ENCODE results near the gene PKP4. TPM values are rescaled to one million over a fixed set of nuclear protein-coding genes. Genes with fewer than 3 reads are reported as not detected.

The PKP4 gene
- total and polyA plus RNA-seq, 9 donors, result 22.8 to 31.1 (median 24.8) TPM

- Histone ChIP-seq H3K4me1 (ENCODE audit: control insufficient read depth, insufficient read depth, low read length) (no peaks in the 10 kb centered on the region), H3K9me3 (replicated peaks; ENCODE audit: control insufficient read depth, low read depth, low read length) (no peaks in the 10 kb centered on the region), H3K27ac (ENCODE audit: low read length) (no peak overlapping the region), H3K27me3 (ENCODE audit: control insufficient read depth, insufficient read depth, low read length) (no peaks in the 10 kb centered on the region), H3K4me3 (ENCODE audit: low read length) (no peak overlapping the region), H3K36me3 (ENCODE audit: control insufficient read depth, insufficient read depth, low read length) (peaks cover 12% of the 10 kb centered on the region)
- peak; percentile 27 for DNase-seq
- no CpG with 5 or more reads among the region's 3 CpGs for WGBS (ENCODE audit: insufficient coverage)
Measured at GRCh38 chr2:158635961-158636601, 179.3 kb downstream of the PKP4 start.

DNA sequence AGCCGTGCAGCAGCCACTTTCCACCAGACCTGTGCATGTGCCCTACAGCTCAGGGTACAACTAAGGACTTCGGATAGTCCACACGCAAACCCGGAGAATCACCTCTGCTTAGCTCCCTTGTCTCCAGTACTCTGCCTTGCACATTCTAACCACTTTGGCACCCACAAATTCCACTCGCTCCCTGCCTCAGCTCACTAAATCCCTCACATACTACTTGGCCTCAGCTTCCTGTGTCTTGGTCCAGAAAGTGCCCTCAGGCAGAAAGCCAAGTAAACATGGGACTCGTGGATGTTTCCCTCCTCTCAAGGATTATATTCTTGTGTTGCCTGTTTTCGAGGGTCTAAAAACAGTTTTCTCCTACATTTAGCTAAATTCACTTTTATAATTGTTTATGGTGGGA lies 180.6 kb downstream of the PKP4 start:
- Histone ChIP-seq H3K27ac (ENCODE audit: low read length) (no peak overlapping the region), H3K9me3 (replicated peaks; ENCODE audit: control insufficient read depth, low read depth, low read length) (no peaks in the 10 kb centered on the region), H3K4me3 (ENCODE audit: low read length) (no peak overlapping the region), H3K27me3 (ENCODE audit: control insufficient read depth, insufficient read depth, low read length) (no peaks in the 10 kb centered on the region), H3K36me3 (ENCODE audit: control insufficient read depth, insufficient read depth, low read length) (peaks cover 7% of the 10 kb centered on the region), H3K4me1 (ENCODE audit: control insufficient read depth, insufficient read depth, low read length) (no peaks in the 10 kb centered on the region)
- WGBS (ENCODE audit: insufficient coverage), result 86% methylated on average over 5 of the region's 7 CpGs
- no peak for DNase-seq

DNA sequence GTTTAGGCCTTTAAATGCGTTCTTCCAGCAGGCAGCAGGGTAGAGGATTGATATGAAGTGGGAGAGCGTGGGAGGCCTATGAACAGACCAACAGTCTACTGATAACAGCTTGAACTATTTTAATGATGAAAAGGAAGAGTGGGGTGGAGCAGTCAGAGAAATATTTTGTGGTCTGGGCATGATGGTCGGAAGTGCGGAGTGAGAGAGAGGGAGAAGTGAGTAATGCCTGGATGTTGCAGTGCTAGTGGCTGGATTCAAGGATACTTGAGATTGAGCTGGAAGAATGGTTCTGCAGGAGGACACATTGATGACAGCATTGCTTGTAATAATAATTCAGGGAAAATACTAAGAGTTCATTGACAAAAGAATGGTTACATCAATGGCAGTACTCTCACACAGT lies 187.4 kb downstream of the PKP4 start:
- peaks cover 8% of the 10 kb centered on the region for H3K36me3 ChIP-seq (ENCODE audit: control insufficient read depth, insufficient read depth, low read length)
- no peaks in the 10 kb centered on the region for H3K27me3 ChIP-seq (ENCODE audit: control insufficient read depth, insufficient read depth, low read length)
- DNase-seq, result no peak
- no peak overlapping the region for H3K27ac ChIP-seq (ENCODE audit: low read length)
- no peaks in the 10 kb centered on the region for H3K4me1 ChIP-seq (ENCODE audit: control insufficient read depth, insufficient read depth, low read length)
- 68% methylated on average over 4 of the region's 4 CpGs for WGBS (ENCODE audit: insufficient coverage)
- H3K4me3 ChIP-seq (ENCODE audit: low read length), result no peak overlapping the region
- H3K9me3 ChIP-seq (replicated peaks; ENCODE audit: control insufficient read depth, low read depth, low read length), result no peaks in the 10 kb centered on the region

- no peak for DNase-seq
- Histone ChIP-seq H3K27ac (ENCODE audit: low read length) (no peak overlapping the region), H3K4me3 (ENCODE audit: low read length) (no peak overlapping the region), H3K4me1 (ENCODE audit: control insufficient read depth, insufficient read depth, low read length) (no peaks in the 10 kb centered on the region), H3K9me3 (replicated peaks; ENCODE audit: control insufficient read depth, low read depth, low read length) (no peaks in the 10 kb centered on the region), H3K27me3 (ENCODE audit: control insufficient read depth, insufficient read depth, low read length) (no peaks in the 10 kb centered on the region), H3K36me3 (ENCODE audit: control insufficient read depth, insufficient read depth, low read length) (peaks cover 8% of the 10 kb centered on the region)
- 98% methylated on average over 4 of the region's 6 CpGs for WGBS (ENCODE audit: insufficient coverage)
Measured at GRCh38 chr2:158645299-158645698, 188.5 kb downstream of the PKP4 start.

- Histone ChIP-seq H3K27me3 (ENCODE audit: control insufficient read depth, insufficient read depth, low read length) (no peaks in the 10 kb centered on the region), H3K9me3 (replicated peaks; ENCODE audit: control insufficient read depth, low read depth, low read length) (no peaks in the 10 kb centered on the region), H3K4me1 (ENCODE audit: control insufficient read depth, insufficient read depth, low read length) (no peaks in the 10 kb centered on the region), H3K27ac (ENCODE audit: low read length) (no peak overlapping the region), H3K4me3 (ENCODE audit: low read length) (no peak overlapping the region), H3K36me3 (ENCODE audit: control insufficient read depth, insufficient read depth, low read length) (peaks cover 8% of the 10 kb centered on the region)
- WGBS (ENCODE audit: insufficient coverage), result no CpG with 5 or more reads among the region's 2 CpGs
- DNase-seq, result peak; percentile 49
Measured at GRCh38 chr2:158647436-158648231, 190.9 kb downstream of the PKP4 start.

DNA sequence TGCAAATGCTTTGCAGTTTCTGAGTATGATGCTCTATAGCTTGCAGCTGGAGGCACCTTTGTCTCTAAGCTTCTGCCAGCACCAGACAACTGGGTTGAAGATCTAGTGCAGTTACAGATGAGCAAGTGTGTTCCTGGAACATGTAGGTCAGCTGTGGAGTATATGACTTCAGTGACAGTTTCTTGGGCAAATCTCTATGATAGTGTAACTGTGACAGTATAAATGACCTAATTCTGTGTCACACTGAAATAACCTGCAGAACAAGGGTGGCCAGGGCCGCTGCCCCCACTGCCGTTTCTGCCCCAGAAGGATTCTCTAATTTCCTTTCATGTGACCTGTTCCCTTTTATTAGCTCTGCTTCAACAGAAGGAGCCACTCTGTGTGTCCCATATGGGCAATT lies 193.1 kb downstream of the PKP4 start:
- H3K36me3 ChIP-seq (ENCODE audit: control insufficient read depth, insufficient read depth, low read length), result peaks cover 7% of the 10 kb centered on the region
- WGBS (ENCODE audit: insufficient coverage), result 68% methylated on average over 2 of the region's 2 CpGs
- no peaks in the 10 kb centered on the region for H3K9me3 ChIP-seq (replicated peaks; ENCODE audit: control insufficient read depth, low read depth, low read length)
- no peak overlapping the region for H3K4me3 ChIP-seq (ENCODE audit: low read length)
- H3K27me3 ChIP-seq (ENCODE audit: control insufficient read depth, insufficient read depth, low read length), result no peaks in the 10 kb centered on the region
- H3K4me1 ChIP-seq (ENCODE audit: control insufficient read depth, insufficient read depth, low read length), result no peaks in the 10 kb centered on the region
- no peak overlapping the region for H3K27ac ChIP-seq (ENCODE audit: low read length)
- DNase-seq, result no peak

DNA sequence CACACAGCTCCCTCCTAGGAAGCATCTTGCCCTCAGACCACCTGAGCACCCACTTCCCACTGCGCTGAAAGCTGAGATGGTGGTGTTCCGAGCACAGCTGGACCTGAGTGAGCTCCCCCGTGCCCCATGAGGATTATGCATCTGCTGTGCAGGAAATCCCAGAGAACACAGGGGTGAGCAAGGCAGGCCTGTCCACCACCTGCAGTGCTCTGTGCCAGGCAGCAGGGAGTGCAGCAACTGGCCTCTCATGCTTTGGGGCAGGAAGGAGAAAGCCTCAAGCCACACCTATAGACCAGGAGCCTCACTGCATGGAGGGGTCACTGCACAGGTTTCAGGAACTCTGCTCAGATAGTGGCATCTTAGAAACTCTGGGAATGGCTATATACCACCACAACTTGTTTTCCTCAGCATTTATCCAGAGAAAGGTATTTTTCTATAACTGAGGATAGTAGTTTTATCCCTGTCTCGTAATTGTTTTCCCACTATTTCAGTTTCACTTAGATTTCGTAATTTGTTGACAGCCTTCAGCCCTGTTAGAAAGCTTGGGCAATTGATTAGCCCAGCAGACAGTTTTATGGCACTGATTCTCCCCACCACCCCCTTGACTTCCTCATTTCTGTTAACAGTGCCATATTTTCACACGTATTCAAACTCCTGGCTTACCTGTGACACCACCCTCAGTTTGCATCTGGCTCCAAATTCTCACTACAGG lies 194.1 kb downstream of the PKP4 start:
- Histone ChIP-seq H3K4me1 (ENCODE audit: control insufficient read depth, insufficient read depth, low read length) (peaks cover 3% of the 10 kb centered on the region), H3K27me3 (ENCODE audit: control insufficient read depth, insufficient read depth, low read length) (no peaks in the 10 kb centered on the region), H3K36me3 (ENCODE audit: control insufficient read depth, insufficient read depth, low read length) (peaks cover 7% of the 10 kb centered on the region), H3K27ac (ENCODE audit: low read length) (no peak overlapping the region), H3K4me3 (ENCODE audit: low read length) (no peak overlapping the region), H3K9me3 (replicated peaks; ENCODE audit: control insufficient read depth, low read depth, low read length) (no peaks in the 10 kb centered on the region)
- no peak for DNase-seq
- WGBS (ENCODE audit: insufficient coverage), result 70% methylated on average over 4 of the region's 6 CpGs

- Histone ChIP-seq H3K4me3 (ENCODE audit: low read length) (no peak overlapping the region), H3K27me3 (ENCODE audit: control insufficient read depth, insufficient read depth, low read length) (no peaks in the 10 kb centered on the region), H3K4me1 (ENCODE audit: control insufficient read depth, insufficient read depth, low read length) (peaks cover 8% of the 10 kb centered on the region), H3K9me3 (replicated peaks; ENCODE audit: control insufficient read depth, low read depth, low read length) (no peaks in the 10 kb centered on the region), H3K36me3 (ENCODE audit: control insufficient read depth, insufficient read depth, low read length) (peaks cover 7% of the 10 kb centered on the region), H3K27ac (ENCODE audit: low read length) (no peak overlapping the region)
- 80% methylated on average over 2 of the region's 6 CpGs for WGBS (ENCODE audit: insufficient coverage)
- no peak for DNase-seq
Measured at GRCh38 chr2:158651358-158652057, 194.8 kb downstream of the PKP4 start.

GRCh38 chr2:158655628-158656027 lies 198.9 kb downstream of the PKP4 start:
- Histone ChIP-seq H3K4me3 (ENCODE audit: low read length) (no peak overlapping the region), H3K9me3 (replicated peaks; ENCODE audit: control insufficient read depth, low read depth, low read length) (no peaks in the 10 kb centered on the region), H3K4me1 (ENCODE audit: control insufficient read depth, insufficient read depth, low read length) (peaks cover 17% of the 10 kb centered on the region), H3K36me3 (ENCODE audit: control insufficient read depth, insufficient read depth, low read length) (peaks cover 10% of the 10 kb centered on the region), H3K27ac (ENCODE audit: low read length) (no peak overlapping the region), H3K27me3 (ENCODE audit: control insufficient read depth, insufficient read depth, low read length) (no peaks in the 10 kb centered on the region)
- 75% methylated on average over 2 of the region's 3 CpGs for WGBS (ENCODE audit: insufficient coverage)
- peak; percentile 21 for DNase-seq

All from muscle of leg (tissue), 11 donors.